HG03565 (cell line): ENCODE measurements around the gene HTT.

Experiments
- ATAC-seq: cut with Tn5 transposase; IDR thresholded peaks from one replicate; pipeline ENCODE4 v1.9.1; 2021; ENCODE audit warnings: mild to moderate bottlenecking, moderate library complexity; ENCODE audit not compliant: unreplicated experiment

Gene HTT

GRCh38 chr4:3215256-3215655, 140.8 kb downstream of the HTT start:
- no peak for ATAC-seq

GRCh38 chr4:3215733-3216132, 141.3 kb downstream of the HTT start:
- ATAC-seq, result no peak

- ATAC-seq, result no peak
Measured at GRCh38 chr4:3217266-3217665, 142.8 kb downstream of the HTT start.

GRCh38 chr4:3217771-3218170, 143.3 kb downstream of the HTT start:
- no peak for ATAC-seq

GRCh38 chr4:3218824-3219760, 144.6 kb downstream of the HTT start:
- no peak for ATAC-seq

- no peak for ATAC-seq
Measured at GRCh38 chr4:3219761-3220475, 145.4 kb downstream of the HTT start.

GRCh38 chr4:3220476-3221183, 146.1 kb downstream of the HTT start:
- no peak for ATAC-seq

- ATAC-seq, result no peak
Measured at GRCh38 chr4:3221184-3221494, 146.7 kb downstream of the HTT start.

- ATAC-seq, result no peak
Measured at GRCh38 chr4:3221996-3222395, 147.5 kb downstream of the HTT start.

GRCh38 chr4:3223346-3223745, 148.9 kb downstream of the HTT start:
- no peak for ATAC-seq

GRCh38 chr4:3223956-3224748, 149.7 kb downstream of the HTT start:
- no peak for ATAC-seq

- ATAC-seq, result no peak
Measured at GRCh38 chr4:3225071-3225850, 150.8 kb downstream of the HTT start.

GRCh38 chr4:3225936-3226335, 151.5 kb downstream of the HTT start:
- ATAC-seq, result no peak

- no peak for ATAC-seq
Measured at GRCh38 chr4:3226467-3226866, 152.0 kb downstream of the HTT start.

GRCh38 chr4:3226944-3227343, 152.5 kb downstream of the HTT start:
- no peak for ATAC-seq

GRCh38 chr4:3227878-3228675, 153.6 kb downstream of the HTT start:
- ATAC-seq, result no peak

- no peak for ATAC-seq
Measured at GRCh38 chr4:3228881-3229280, 154.4 kb downstream of the HTT start.

- no peak for ATAC-seq
Measured at GRCh38 chr4:3229328-3229727, 154.8 kb downstream of the HTT start.

- no peak for ATAC-seq
Measured at GRCh38 chr4:3229964-3230363, 155.5 kb downstream of the HTT start.
